HepG2 (cell line): ENCODE data around the gene ADAM10. TPM values are rescaled to one million over a fixed set of nuclear protein-coding genes. Genes with fewer than 3 reads are reported as not detected.

ENCODE experiments used
- AHDC1 ChIP-seq: sonication (generic); formaldehyde crosslinking; IDR thresholded peaks from 2 replicates; pipeline ENCODE4 v1.5.1; 2020; ENCODE audit warnings: mild to moderate bottlenecking, missing genetic modification reagents, borderline replicate concordance
- ARID3A ChIP-seq: IDR thresholded peaks from 2 replicates; pipeline ENCODE4 v1.6.1; 2012; ENCODE audit warnings: low read depth, low read length, improper control_type of control experiment
- CREM ChIP-seq, 2 experiments: sonication (generic) in 1 of 2; formaldehyde crosslinking in 1 of 2; IDR thresholded peaks; 2 replicates each; pipeline versions ENCODE4 v1.4.0 to v1.6.1; 2016 to 2020; ENCODE audit warnings: antibody characterized with exemption in 1 of 2, mild to moderate bottlenecking in 1 of 2, missing genetic modification reagents in 1 of 2
- RXRA ChIP-seq: sonication (generic); formaldehyde crosslinking; IDR thresholded peaks from 2 replicates; pipeline ENCODE4 v1.5.1; 2020; ENCODE audit warnings: missing genetic modification reagents
- SOX13 ChIP-seq, 3 experiments: fragments of 450-650 bp in 1 of 3; sonication (generic) in 1 of 3; formaldehyde crosslinking in 1 of 3; IDR thresholded peaks in 2 of 3; conservative IDR thresholded peaks in 1 of 3; 2 replicates each; pipeline versions ENCODE4 v1.5.0 to v1.6.1; 2016 to 2020; ENCODE audit warnings: antibody characterized with exemption in 1 of 3, mild to moderate bottlenecking in 1 of 3, missing compliant biosample characterization in 1 of 3, missing genetic modification reagents in 1 of 3, moderate library complexity in 1 of 3
- polyA plus RNA-seq, 8 experiments: library from polyadenylated mRNA; depleted of rRNA in 3 of 8; stranded (reverse) in 7 of 8; unstranded in 1 of 8; fragments of >200 nt; fragmentation: Illumina TruSeq in 4 of 8; extraction: Trizol in 4 of 8; gene quantifications; 2 replicates each; pipeline versions ENCODE4 v1.2.1 to v1.2.3, GENCODE V29; 2011 to 2016; ENCODE audit warnings: low read depth in 4 of 8, missing spikeins in 1 of 8, mixed read lengths in 1 of 8; ENCODE audit not compliant: insufficient read depth in 1 of 8
- total RNA-seq, 5 experiments: library from RNA; depleted of rRNA; stranded (reverse); fragments of >200 nt; fragmentation: Illumina TruSeq; extraction: Trizol; gene quantifications; 2 replicates each; pipeline ENCODE4 v1.2.3, GENCODE V29; 2016; ENCODE audit warnings: low read depth in 1 of 5

ADAM10 gene
- total and polyA plus RNA-seq, 2 of the 13 experiments (the other 11 are each of a cell fraction or from before 2014, with no cell fraction given), result 92.7 to 125 TPM

- TF ChIP-seq AHDC1 (CRISPR knock-in tag) (peak; percentile 50; the same call in 1 of the 2 replicates), RXRA (CRISPR knock-in tag) (0 out of 2 replicates have a peak, but pooled peaks have one; percentile 19), SOX13 (IDR thresholded peaks at IDR 0.05) (no peak), SOX13 (CRISPR knock-in tag; conservative IDR thresholded peaks at IDR 0.05 in 1 of 2, IDR thresholded peaks at IDR 0.05 in 1 of 2) (peak in 1 of 2 experiments; percentile 93; a peak in 2 of 4 replicates), CREM (IDR thresholded peaks at IDR 0.05) (peak; percentile 62; the same call in 1 of the 2 replicates), CREM (CRISPR knock-in tag; IDR thresholded peaks at IDR 0.05) (no peak), ARID3A (peak; percentile 43; the same call in 1 of the 2 replicates)
These were observed 197.6 kb downstream of the ADAM10 start (continued) for GRCh38 chr15:58551764-58552504.
